GM18511 (cell line): ENCODE results near the gene GJB4.
"Not testable (repeated sequence)": the region's sequence is repeated elsewhere in the genome, so short reads cannot be mapped to it uniquely, and the experiment has no call there.

Experiments
- ATAC-seq: cut with Tn5 transposase; IDR thresholded peaks from one replicate; pipeline ENCODE4 v1.9.1; 2021; ENCODE audit warnings: mild to moderate bottlenecking, moderate library complexity; ENCODE audit not compliant: unreplicated experiment

GJB4 gene

GRCh38 chr1:34794790-34795180 is 35.2 kb downstream of the GJB4 start:
- no peak for ATAC-seq

- ATAC-seq: no peak
Measured at GRCh38 chr1:34795916-34796315, 36.4 kb downstream of the GJB4 start.

- peak; percentile 61 for ATAC-seq
Measured at GRCh38 chr1:34796990-34797389, 37.5 kb downstream of the GJB4 start.

GRCh38 chr1:34800214-34800613 is 40.7 kb downstream of the GJB4 start:
- no peak for ATAC-seq

GRCh38 chr1:34803770-34804169 is 44.2 kb downstream of the GJB4 start:
- no peak for ATAC-seq

GRCh38 chr1:34806396-34806795 is 46.9 kb downstream of the GJB4 start:
- no peak for ATAC-seq

GRCh38 chr1:34808051-34808810 is 48.7 kb downstream of the GJB4 start:
- no peak for ATAC-seq

GRCh38 chr1:34810781-34811180 is 51.2 kb downstream of the GJB4 start:
- ATAC-seq: not testable (repeated sequence)
